ENCODE measurements around the gene RPS24. TPM values are rescaled to one million over a fixed set of nuclear protein-coding genes. Genes with fewer than 3 reads are reported as not detected.

The RPS24 gene
- total and polyA plus RNA-seq, 2 experiments from 2014 or later = 2,362 to 3,638 TPM

DNA sequence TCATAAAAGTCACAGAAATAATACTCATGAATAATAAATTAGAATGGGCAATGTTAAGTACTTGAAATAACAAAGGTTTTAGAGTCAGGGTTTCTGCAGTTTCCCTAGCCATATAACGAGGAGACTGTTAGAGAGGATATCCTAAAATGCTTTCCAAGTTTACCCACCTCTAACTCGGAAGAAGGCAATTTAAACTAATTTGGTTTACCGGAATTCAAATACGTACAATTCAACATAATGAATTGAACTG lies 351 bp upstream of the RPS24 start (continued):
- TF ChIP-seq NANOG (IDR thresholded peaks at IDR 0.05; ENCODE audit: borderline replicate concordance) (no peak), ZNF114 (CRISPR knock-in tag; IDR thresholded peaks at IDR 0.05) (no peak)
- TF ChIP-seq, protein P1, sequence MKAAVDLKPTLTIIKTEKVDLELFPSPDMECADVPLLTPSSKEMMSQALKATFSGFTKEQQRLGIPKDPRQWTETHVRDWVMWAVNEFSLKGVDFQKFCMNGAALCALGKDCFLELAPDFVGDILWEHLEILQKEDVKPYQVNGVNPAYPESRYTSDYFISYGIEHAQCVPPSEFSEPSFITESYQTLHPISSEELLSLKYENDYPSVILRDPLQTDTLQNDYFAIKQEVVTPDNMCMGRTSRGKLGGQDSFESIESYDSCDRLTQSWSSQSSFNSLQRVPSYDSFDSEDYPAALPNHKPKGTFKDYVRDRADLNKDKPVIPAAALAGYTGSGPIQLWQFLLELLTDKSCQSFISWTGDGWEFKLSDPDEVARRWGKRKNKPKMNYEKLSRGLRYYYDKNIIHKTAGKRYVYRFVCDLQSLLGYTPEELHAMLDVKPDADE (IDR thresholded peaks at IDR 0.05) = no peak

GRCh38 chr10:78035025-78035424 lies 1.4 kb downstream of the RPS24 start:
- Histone ChIP-seq H3K36me3 (ENCODE audit: insufficient read depth) (peaks cover 42% of the 10 kb centered on the region), H3K27me3 (ENCODE audit: insufficient read depth) (no peaks in the 10 kb centered on the region), H4K20me1 (replicated peaks; ENCODE audit: insufficient read depth) (peaks cover 52% of the 10 kb centered on the region), H2AFZ (no peak overlapping the region), H3K4me2 (peak overlapping the region; percentile 98), H3K27ac (ENCODE audit: low read depth) (peak overlapping the region; percentile 79), H3F3A (replicated peaks; ENCODE audit: low read depth) (peaks cover 51% of the 10 kb centered on the region), H3K79me2 (replicated peaks; ENCODE audit: insufficient read depth) (peaks cover 57% of the 10 kb centered on the region), H3K4me1 (ENCODE audit: insufficient read depth) (peaks cover 52% of the 10 kb centered on the region), H3K9me2 (ENCODE audit: insufficient read depth) (no peaks in the 10 kb centered on the region), H3K4me3 (peak overlapping the region; percentile 94)
- H3K4me1 Mint-ChIP-seq = peaks cover 44% of the 10 kb centered on the region
- peaks cover 21% of the 10 kb centered on the region for H3K27me3 Mint-ChIP-seq (ENCODE audit: insufficient read depth, low read depth, poor library complexity)
- ATAC-seq (no peak), DNase-seq (ENCODE audit: low spot score) (no peak)
- peak overlapping the region; percentile 70 for H3K27ac Mint-ChIP-seq
- no peak for TF ChIP-seq POLR2AphosphoS5 (IDR thresholded peaks at IDR 0.05; ENCODE audit: low read depth)
- TF ChIP-seq EZH2phosphoT487 (IDR thresholded peaks at IDR 0.05; ENCODE audit: unreplicated experiment) = no peak
- no peak for TF ChIP-seq STAT1 (IDR thresholded peaks at IDR 0.05; ENCODE audit: unreplicated experiment)
- TF ChIP-seq CREB1 (CRISPR knock-in tag; IDR thresholded peaks at IDR 0.05; ENCODE audit: low read depth) = no peak
- no peak for TF ChIP-seq ZNF114 (CRISPR knock-in tag; IDR thresholded peaks at IDR 0.05)
- no peak for TF ChIP-seq ZNF462 (CRISPR knock-in tag; IDR thresholded peaks at IDR 0.05)
- TF ChIP-seq JUNB (IDR thresholded peaks at IDR 0.05; ENCODE audit: unreplicated experiment) = no peak
- peaks cover 61% of the 10 kb centered on the region for H3K36me3 Mint-ChIP-seq (ENCODE audit: low read depth)
- no peaks in the 10 kb centered on the region for H3K9me3 Mint-ChIP-seq
- H3K4me3 Mint-ChIP-seq = peak overlapping the region; percentile 100
